ENCODE results near the gene TNFAIP8. TPM values are rescaled to one million over a fixed set of nuclear protein-coding genes. Genes with fewer than 3 reads are reported as not detected.
A peak's percentile ranks its signal among the peaks of the same experiment; 100 is the strongest.

TNFAIP8 gene
- polyA plus RNA-seq, 1 of the 3 experiments (the other 2 are of a cell fraction) = 31.3 TPM

DNA sequence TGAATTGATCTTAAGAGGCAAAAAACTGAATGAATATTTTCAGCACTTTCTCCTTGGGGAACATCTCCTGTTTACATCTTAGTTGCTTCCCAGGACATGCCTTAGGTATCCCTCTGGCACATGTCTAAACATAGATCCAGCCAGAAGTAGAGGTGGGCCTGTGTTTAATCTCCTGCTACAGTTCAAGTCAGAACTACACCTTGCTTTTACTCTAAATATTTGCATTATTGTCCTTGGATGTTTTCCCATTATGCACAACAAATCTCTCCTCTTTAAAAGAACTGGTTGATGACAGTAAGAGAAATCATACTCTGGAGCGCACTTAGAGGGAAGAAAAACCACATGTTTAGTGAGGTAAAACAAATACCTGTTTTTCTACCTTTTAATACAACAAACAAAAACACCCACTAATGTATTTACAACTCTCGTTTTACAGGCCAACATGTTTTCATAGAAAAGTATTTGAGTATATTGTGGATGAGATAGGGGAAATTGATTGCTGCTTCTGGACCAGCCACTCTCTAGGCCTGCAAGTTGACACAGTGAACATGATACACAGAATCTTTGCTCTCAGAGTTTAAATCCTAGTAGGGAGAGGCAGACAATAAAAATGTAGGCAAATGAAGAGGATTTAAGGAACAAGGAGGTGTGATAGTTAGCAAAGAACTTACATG lies 32.3 kb downstream of the TNFAIP8 start:
- ChIA-PET CTCF (no interaction called here), POLR2A (no interaction called here)
- no peak overlapping the region for H2AFZ ChIP-seq (ENCODE audit: low read depth)
- H3K9ac ChIP-seq = no peak overlapping the region
- H3K4me1 ChIP-seq (ENCODE audit: control insufficient read depth in 1 of 2, insufficient read depth in 2 of 2, low read depth in 1 of 2, low read length in 1 of 2) = peaks cover 13 to 26% of the 10 kb centered on the region in 2 experiments
- H3K9me2 ChIP-seq = no peaks in the 10 kb centered on the region
- no peaks in the 10 kb centered on the region for H3K9me3 ChIP-seq
- no peaks in the 10 kb centered on the region for H4K20me1 ChIP-seq (ENCODE audit: insufficient read depth)
- 81% methylated on average over 2 of the region's 2 CpGs for WGBS (ENCODE audit: low lambda C conversion rate)
- H3K36me3 ChIP-seq (replicated peaks in 1 of 2; ENCODE audit: control insufficient read depth in 1 of 2, insufficient read depth in 2 of 2, low read length in 1 of 2) = no peaks in the 10 kb centered on the region
- DNase-seq = no peak
- peak overlapping the region; percentile 35; the same call in 1 of the 2 replicates for H3K4me2 ChIP-seq
- H3K27me3 ChIP-seq (ENCODE audit: insufficient read depth) = no peaks in the 10 kb centered on the region
- peaks cover 26% of the 10 kb centered on the region for H3F3A ChIP-seq (replicated peaks; ENCODE audit: insufficient read depth)
- H3K4me3 ChIP-seq (ENCODE audit: low read depth in 2 of 2, low read length in 1 of 2) = no peak overlapping the region
- peak overlapping the region; percentile 25 to 64; a peak in 2 of 4 replicates for H3K27ac ChIP-seq (ENCODE audit: low read depth in 2 of 2, low read length in 1 of 2)
- TF ChIP-seq FOXJ3 (CRISPR knock-in tag; IDR thresholded peaks at IDR 0.05) = no peak
- no peak for TF ChIP-seq ELF1 (IDR thresholded peaks at IDR 0.05)
- no peak for TF ChIP-seq MXI1 (IDR thresholded peaks at IDR 0.05; ENCODE audit: low read depth, low read length)
- TF ChIP-seq, protein P1, sequence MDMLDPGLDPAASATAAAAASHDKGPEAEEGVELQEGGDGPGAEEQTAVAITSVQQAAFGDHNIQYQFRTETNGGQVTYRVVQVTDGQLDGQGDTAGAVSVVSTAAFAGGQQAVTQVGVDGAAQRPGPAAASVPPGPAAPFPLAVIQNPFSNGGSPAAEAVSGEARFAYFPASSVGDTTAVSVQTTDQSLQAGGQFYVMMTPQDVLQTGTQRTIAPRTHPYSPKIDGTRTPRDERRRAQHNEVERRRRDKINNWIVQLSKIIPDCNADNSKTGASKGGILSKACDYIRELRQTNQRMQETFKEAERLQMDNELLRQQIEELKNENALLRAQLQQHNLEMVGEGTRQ (IDR thresholded peaks at IDR 0.05; ENCODE audit: borderline replicate concordance, low read depth, low read length) = no peak
- TF ChIP-seq, protein P2, sequence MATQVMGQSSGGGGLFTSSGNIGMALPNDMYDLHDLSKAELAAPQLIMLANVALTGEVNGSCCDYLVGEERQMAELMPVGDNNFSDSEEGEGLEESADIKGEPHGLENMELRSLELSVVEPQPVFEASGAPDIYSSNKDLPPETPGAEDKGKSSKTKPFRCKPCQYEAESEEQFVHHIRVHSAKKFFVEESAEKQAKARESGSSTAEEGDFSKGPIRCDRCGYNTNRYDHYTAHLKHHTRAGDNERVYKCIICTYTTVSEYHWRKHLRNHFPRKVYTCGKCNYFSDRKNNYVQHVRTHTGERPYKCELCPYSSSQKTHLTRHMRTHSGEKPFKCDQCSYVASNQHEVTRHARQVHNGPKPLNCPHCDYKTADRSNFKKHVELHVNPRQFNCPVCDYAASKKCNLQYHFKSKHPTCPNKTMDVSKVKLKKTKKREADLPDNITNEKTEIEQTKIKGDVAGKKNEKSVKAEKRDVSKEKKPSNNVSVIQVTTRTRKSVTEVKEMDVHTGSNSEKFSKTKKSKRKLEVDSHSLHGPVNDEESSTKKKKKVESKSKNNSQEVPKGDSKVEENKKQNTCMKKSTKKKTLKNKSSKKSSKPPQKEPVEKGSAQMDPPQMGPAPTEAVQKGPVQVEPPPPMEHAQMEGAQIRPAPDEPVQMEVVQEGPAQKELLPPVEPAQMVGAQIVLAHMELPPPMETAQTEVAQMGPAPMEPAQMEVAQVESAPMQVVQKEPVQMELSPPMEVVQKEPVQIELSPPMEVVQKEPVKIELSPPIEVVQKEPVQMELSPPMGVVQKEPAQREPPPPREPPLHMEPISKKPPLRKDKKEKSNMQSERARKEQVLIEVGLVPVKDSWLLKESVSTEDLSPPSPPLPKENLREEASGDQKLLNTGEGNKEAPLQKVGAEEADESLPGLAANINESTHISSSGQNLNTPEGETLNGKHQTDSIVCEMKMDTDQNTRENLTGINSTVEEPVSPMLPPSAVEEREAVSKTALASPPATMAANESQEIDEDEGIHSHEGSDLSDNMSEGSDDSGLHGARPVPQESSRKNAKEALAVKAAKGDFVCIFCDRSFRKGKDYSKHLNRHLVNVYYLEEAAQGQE (IDR thresholded peaks at IDR 0.05; ENCODE audit: low read depth, low read length) = no peak
- no peak for TF ChIP-seq GABPA (IDR thresholded peaks at IDR 0.05; ENCODE audit: low read depth)
- TF ChIP-seq, protein P3, sequence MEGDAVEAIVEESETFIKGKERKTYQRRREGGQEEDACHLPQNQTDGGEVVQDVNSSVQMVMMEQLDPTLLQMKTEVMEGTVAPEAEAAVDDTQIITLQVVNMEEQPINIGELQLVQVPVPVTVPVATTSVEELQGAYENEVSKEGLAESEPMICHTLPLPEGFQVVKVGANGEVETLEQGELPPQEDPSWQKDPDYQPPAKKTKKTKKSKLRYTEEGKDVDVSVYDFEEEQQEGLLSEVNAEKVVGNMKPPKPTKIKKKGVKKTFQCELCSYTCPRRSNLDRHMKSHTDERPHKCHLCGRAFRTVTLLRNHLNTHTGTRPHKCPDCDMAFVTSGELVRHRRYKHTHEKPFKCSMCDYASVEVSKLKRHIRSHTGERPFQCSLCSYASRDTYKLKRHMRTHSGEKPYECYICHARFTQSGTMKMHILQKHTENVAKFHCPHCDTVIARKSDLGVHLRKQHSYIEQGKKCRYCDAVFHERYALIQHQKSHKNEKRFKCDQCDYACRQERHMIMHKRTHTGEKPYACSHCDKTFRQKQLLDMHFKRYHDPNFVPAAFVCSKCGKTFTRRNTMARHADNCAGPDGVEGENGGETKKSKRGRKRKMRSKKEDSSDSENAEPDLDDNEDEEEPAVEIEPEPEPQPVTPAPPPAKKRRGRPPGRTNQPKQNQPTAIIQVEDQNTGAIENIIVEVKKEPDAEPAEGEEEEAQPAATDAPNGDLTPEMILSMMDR (IDR thresholded peaks at IDR 0.05) = no peak
- no peak for TF ChIP-seq RFX5 (IDR thresholded peaks at IDR 0.05; ENCODE audit: low read length)
- TF ChIP-seq RCOR1 (IDR thresholded peaks at IDR 0.05; ENCODE audit: low read length) = no peak
- TF ChIP-seq, protein P4, sequence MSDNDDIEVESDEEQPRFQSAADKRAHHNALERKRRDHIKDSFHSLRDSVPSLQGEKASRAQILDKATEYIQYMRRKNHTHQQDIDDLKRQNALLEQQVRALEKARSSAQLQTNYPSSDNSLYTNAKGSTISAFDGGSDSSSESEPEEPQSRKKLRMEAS (IDR thresholded peaks at IDR 0.05; ENCODE audit: low read depth) = no peak
- H3K79me2 ChIP-seq (ENCODE audit: insufficient read depth) = peaks cover 25% of the 10 kb centered on the region

Measured in SK-N-SH (cell line).